Glutamatergic neuron (in vitro differentiated cells): ENCODE results near the gene SOX10. TPM values are rescaled to one million over a fixed set of nuclear protein-coding genes. Genes with fewer than 3 reads are reported as not detected.

Source experiments
- DNase-seq: peaks from one replicate; pipeline ENCODE4 v3.0.0; 2022
- H3K27ac Mint-ChIP-seq: one replicate; pipeline ENCODE4 v1.8.0; 2020; ENCODE audit warnings: mild to moderate bottlenecking, mixed read lengths, inconsistent platforms; ENCODE audit not compliant: unreplicated experiment
- H3K27me3 Mint-ChIP-seq: one replicate; pipeline ENCODE4 v1.8.0; 2020; ENCODE audit warnings: mild to moderate bottlenecking, moderate library complexity, mixed read lengths, inconsistent platforms; ENCODE audit not compliant: unreplicated experiment
- H3K36me3 Mint-ChIP-seq: one replicate; pipeline ENCODE4 v1.8.0; 2020; ENCODE audit warnings: mild to moderate bottlenecking, mixed read lengths, inconsistent platforms; ENCODE audit not compliant: unreplicated experiment
- H3K4me1 Mint-ChIP-seq: one replicate; pipeline ENCODE4 v1.8.0; 2020; ENCODE audit warnings: mild to moderate bottlenecking, low read depth, mixed read lengths, inconsistent platforms; ENCODE audit not compliant: unreplicated experiment
- H3K4me3 Mint-ChIP-seq: one replicate; pipeline ENCODE4 v1.8.0; 2020; ENCODE audit warnings: mild to moderate bottlenecking, mixed read lengths, inconsistent platforms; ENCODE audit not compliant: unreplicated experiment
- H3K9me3 Mint-ChIP-seq: one replicate; pipeline ENCODE4 v1.8.0; 2020; ENCODE audit warnings: mild to moderate bottlenecking, moderate library complexity, mixed read lengths, inconsistent platforms; ENCODE audit not compliant: unreplicated experiment
- CTCF ChIP-seq: fragments of 200-600 bp; sonication (generic); IDR thresholded peaks from one replicate; pipeline ENCODE4 v1.5.0; 2021; ENCODE audit not compliant: partially characterized antibody, unreplicated experiment
- total RNA-seq: library from RNA; stranded (reverse); fragmentation: NEBNext Ultra II Directional; extraction: Animal tissue kit (Norgen Biotek cat#: 25700); gene quantifications from one replicate; pipeline ENCODE4 v1.2.1, GENCODE V29; 2021; ENCODE audit not compliant: unreplicated experiment

SOX10 gene
- total RNA-seq, 1 donor from 2014 or later: not detected

- H3K4me3 Mint-ChIP-seq: no peak overlapping the region
- peaks cover 6% of the 10 kb centered on the region for H3K4me1 Mint-ChIP-seq
- no peak overlapping the region for H3K27ac Mint-ChIP-seq
- DNase-seq: no peak
- no peaks in the 10 kb centered on the region for H3K36me3 Mint-ChIP-seq
- TF ChIP-seq CTCF: no peak
- peaks cover 5% of the 10 kb centered on the region for H3K9me3 Mint-ChIP-seq
- H3K27me3 Mint-ChIP-seq: peaks cover 10% of the 10 kb centered on the region
Measured at GRCh38 chr22:38018938-38019827, 34.8 kb upstream of the SOX10 start.

GRCh38 chr22:38017939-38018885, 33.9 kb upstream of the SOX10 start:
- H3K36me3 Mint-ChIP-seq: no peaks in the 10 kb centered on the region
- no peak for TF ChIP-seq CTCF
- DNase-seq: no peak
- H3K4me3 Mint-ChIP-seq: no peak overlapping the region
- H3K9me3 Mint-ChIP-seq: peaks cover 5% of the 10 kb centered on the region
- no peak overlapping the region for H3K27ac Mint-ChIP-seq
- H3K27me3 Mint-ChIP-seq: peaks cover 10% of the 10 kb centered on the region
- H3K4me1 Mint-ChIP-seq: peaks cover 6% of the 10 kb centered on the region

GRCh38 chr22:38017272-38017920, 33.0 kb upstream of the SOX10 start:
- Mint-ChIP-seq H3K36me3 (no peaks in the 10 kb centered on the region), H3K27ac (no peak overlapping the region), H3K27me3 (peaks cover 10% of the 10 kb centered on the region), H3K4me3 (no peak overlapping the region), H3K4me1 (peaks cover 6% of the 10 kb centered on the region), H3K9me3 (peaks cover 5% of the 10 kb centered on the region)
- no peak for DNase-seq
- no peak for TF ChIP-seq CTCF

GRCh38 chr22:38016182-38017151, 32.1 kb upstream of the SOX10 start:
- H3K4me1 Mint-ChIP-seq: peaks cover 6% of the 10 kb centered on the region
- no peak for DNase-seq
- peaks cover 10% of the 10 kb centered on the region for H3K27me3 Mint-ChIP-seq
- TF ChIP-seq CTCF: no peak
- H3K9me3 Mint-ChIP-seq: peaks cover 5% of the 10 kb centered on the region
- H3K4me3 Mint-ChIP-seq: no peak overlapping the region
- no peaks in the 10 kb centered on the region for H3K36me3 Mint-ChIP-seq
- H3K27ac Mint-ChIP-seq: no peak overlapping the region
